Measurements from ENCODE around the gene SLC22A5.

The SLC22A5 gene

DNA sequence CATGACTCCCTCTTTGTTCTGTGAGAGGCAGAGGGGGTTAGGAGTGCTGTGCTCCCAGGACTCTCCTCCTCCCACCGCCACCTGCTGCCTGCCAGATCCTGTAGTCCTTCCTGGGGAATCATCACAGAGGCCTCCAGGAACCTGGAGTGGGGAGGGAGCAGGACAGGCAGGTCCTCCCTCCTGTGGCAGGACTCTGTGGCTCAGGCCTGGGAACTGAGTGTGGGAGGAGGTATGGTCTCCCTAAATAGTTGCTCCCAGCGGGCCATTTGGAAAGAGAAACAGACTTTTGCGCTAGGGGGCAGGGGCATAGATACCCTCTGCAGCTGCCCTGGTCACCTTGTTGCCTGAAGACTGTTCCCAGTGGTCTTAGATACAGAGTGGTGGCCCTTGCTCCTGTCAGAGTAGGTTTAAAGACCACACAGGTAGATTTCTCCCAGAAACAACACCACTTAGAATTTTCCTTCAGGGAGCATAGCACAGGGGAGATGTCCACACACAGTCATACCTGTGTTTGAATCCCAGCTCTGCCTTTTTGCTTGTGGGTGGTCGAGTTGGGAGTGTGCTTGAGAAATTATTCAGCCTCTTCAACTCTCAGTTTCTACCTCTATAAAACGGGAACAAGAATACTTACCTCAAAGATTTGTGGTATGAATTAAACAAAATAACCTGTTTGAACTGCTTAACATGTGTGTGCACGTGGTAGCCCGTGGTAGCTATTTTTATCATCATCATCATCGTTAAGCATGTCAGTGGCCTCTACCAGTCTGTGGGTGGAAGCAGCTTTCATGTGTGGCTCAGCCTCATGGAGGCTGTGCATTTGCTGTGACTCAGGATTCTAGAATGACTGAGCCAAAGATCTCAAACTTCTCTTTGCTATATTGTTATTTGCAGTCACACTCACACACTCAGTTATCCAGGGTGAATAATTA lies 55.8 kb downstream of the SLC22A5 start:
- TF ChIP-seq, protein P1, sequence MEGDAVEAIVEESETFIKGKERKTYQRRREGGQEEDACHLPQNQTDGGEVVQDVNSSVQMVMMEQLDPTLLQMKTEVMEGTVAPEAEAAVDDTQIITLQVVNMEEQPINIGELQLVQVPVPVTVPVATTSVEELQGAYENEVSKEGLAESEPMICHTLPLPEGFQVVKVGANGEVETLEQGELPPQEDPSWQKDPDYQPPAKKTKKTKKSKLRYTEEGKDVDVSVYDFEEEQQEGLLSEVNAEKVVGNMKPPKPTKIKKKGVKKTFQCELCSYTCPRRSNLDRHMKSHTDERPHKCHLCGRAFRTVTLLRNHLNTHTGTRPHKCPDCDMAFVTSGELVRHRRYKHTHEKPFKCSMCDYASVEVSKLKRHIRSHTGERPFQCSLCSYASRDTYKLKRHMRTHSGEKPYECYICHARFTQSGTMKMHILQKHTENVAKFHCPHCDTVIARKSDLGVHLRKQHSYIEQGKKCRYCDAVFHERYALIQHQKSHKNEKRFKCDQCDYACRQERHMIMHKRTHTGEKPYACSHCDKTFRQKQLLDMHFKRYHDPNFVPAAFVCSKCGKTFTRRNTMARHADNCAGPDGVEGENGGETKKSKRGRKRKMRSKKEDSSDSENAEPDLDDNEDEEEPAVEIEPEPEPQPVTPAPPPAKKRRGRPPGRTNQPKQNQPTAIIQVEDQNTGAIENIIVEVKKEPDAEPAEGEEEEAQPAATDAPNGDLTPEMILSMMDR (IDR thresholded peaks at IDR 0.05; ENCODE audit: low read depth, low read length), result no peak
- DNase-seq (ENCODE audit: extremely low read depth, low read depth), result peak; percentile 23

DNA sequence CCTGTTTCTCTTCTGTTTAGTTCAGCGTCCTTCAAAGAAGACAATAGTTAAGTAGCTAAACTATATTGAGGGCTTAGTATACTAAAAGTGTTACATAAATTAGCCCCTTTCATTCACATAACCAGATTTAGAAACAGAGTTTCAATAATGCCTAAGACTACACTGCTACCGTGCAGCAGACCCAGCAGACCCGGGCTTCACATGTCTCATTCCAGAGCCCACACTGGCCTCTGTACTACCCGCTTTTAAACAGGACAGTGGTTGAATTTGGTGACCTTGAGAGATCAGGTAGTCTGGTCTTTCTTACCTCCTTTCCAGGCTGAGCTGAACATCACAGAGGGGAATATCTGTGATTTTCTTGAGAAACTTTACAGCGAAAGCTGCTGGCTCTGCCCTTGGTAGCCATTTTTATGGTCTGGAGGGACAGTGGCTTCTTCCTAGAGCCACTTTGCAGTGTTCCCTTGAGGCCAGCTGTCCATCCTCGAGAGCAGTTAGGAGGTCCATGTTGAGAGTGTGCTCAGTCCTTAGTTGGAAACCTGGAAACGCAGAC lies 56.5 kb downstream of the SLC22A5 start:
- TF ChIP-seq, protein P1 (IDR thresholded peaks at IDR 0.05; ENCODE audit: low read depth, low read length), result no peak

DNA sequence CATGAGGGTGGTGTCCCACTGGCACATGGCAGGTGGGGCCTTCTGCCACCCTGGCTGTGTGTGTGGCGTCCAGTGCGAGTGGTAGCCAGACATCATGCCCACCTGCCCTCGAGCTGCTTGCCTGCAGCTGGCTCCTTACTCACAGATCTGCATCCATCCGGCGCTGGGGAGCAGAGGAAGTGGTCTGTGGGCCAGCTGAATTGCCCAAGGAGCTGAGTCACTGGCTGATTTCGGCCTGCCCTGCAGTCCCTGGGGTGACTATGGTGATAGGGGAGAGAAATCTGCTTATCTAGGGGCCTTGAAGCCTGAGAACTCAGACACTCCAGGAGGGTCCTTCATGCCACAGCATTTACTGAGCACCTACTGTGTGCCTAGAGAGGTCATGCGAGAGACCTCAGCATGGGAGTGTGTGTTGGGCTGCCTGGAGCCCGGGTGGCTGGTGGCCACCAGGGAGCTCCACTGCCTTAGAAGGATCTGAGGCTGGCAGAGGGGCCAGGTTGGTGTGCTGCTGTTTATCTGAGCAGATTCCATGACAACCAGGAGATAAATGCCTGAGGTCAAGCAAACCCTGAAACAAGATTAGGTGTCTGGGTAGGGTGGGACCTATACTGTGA lies 57.1 kb downstream of the SLC22A5 start:
- TF ChIP-seq, protein P1 (IDR thresholded peaks at IDR 0.05; ENCODE audit: low read depth, low read length), result peak; percentile 66
- DNase-seq (ENCODE audit: extremely low read depth, low read depth), result peak; percentile 76

More for the DNA sequence above, 56.5 kb downstream of the SLC22A5 start:
- no peak for DNase-seq (ENCODE audit: extremely low read depth, low read depth)

DNA sequence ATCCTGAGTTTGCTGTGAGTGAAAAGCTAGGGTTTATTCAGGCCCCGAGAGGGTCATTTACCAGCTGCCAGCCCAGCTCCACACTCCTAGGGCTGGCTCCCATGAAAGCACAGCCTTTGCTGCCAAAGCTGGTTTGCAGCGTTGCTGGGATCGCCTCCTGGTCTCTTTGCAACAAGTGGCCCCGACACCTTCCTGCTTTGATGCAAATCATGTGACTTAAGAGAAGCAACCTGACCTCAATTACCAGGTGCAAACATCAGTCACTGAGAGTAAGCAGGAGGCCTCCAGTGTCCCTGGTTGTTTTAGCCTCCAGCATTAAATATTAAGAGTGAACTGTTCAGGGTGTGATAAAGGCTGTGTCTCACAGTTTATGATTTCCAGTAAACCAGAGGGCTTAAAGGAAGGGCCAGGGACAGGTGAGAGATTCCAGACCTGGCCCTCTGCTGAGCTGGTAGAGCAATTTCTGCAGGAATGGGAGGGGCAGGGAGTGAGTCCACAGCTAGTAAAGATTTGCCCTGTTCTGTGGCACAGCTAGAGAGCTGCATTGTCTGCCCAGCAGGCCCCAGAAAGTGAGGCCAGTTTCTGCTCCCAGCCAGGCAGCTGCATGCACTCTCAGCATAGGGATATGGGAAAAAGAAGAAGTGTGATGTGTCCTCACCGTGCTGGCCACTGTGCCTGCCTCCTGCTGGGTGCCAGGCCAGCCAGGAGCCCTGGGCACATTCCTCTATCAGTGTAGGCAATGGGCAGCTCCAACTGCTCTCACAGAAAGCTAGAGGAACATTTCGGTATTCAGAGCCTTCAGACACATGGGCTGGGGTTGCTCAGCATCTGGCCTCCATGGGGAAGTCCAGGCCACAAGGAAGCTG lies 58.0 kb downstream of the SLC22A5 start:
- no peak for DNase-seq (ENCODE audit: extremely low read depth, low read depth)
- TF ChIP-seq, protein P1 (IDR thresholded peaks at IDR 0.05; ENCODE audit: low read depth, low read length), result no peak

DNA sequence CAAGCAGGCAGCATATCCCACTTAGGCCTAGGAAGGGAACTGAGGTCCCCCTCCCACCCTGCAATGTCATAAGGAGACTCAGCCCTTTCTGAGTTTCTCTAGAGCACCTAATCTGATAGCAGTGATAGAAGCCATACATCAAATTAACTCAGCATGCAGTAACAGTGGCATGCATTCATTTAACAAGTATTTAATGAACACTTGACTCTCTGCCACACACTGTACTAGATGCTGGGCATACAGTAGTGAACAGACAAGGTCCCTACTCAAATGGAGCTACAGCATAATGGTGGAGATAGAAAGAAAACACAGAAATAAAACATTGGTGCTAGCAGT lies 58.6 kb downstream of the SLC22A5 start:
- DNase-seq (ENCODE audit: extremely low read depth, low read depth), result no peak
- TF ChIP-seq, protein P1 (IDR thresholded peaks at IDR 0.05; ENCODE audit: low read depth, low read length), result no peak

DNA sequence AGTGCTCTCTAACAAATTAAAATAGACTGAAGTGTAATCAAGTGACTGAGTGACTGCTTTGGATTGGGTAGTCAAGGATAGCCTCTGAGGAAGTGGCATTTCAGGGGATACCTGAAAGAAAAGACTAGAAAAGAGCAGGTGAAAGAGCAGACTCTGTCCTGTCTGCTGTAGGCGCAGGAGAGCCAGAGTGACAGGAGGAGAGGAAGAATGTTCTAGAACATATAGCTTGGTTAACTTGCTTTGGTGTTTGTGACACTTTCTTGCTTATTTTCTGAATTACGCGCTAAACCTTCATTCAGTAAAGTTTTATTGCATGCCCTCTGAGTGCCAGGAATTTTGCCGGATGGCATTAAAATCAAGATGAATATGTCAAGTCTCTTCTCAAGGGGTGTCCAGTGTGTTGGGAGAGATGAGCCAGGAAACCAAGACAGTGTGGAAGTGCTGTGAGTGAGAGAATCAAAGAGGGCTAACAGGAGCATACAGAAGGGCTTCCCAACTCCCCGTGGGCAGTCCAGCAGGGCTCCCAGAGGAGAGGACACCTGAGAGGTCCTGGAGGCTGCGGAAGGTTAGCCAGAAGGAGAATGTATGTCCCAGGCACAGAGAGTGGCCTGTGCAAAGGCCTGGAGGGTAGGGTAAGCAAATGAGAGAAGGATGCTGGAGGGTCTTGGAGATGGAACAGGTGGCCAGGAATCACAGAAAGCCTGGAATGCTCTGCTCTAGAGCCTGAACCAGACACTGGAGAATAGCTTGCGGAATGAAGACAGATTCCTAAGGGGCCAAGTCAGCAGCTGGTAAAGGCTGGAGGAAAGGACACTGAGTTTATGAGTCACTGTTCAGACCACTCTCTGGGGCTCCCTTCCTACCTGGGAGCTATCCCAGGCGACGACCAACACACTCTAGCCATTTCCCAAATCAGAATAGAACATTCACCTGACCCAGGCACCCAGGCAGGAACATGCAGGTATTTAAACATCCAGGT lies 59.3 kb downstream of the SLC22A5 start:
- DNase-seq (ENCODE audit: extremely low read depth, low read depth), result no peak
- TF ChIP-seq, protein P1 (IDR thresholded peaks at IDR 0.05; ENCODE audit: low read depth, low read length), result no peak

Measured in AG09319 (cell line).